Testis (tissue), 2 donors: Measurements from ENCODE around the gene CALCA.

ENCODE experiments used
- POLR2A ChIP-seq: fragments of 450-650 bp; IDR thresholded peaks from one replicate; pipeline ENCODE4 v1.6.1; 2017; ENCODE audit warnings: antibody characterized with exemption, mild to moderate bottlenecking, moderate library complexity
- TF ChIP-seq, protein P1 (sequence below), 3 experiments: fragments of 450-650 bp in 2 of 3; fragments of 200-600 bp in 1 of 3; sonication (generic) in 1 of 3; IDR thresholded peaks; one replicate each; pipeline ENCODE4 v1.5.1; 2016 to 2019; ENCODE audit warnings: antibody characterized with exemption in 3 of 3, mild to moderate bottlenecking in 2 of 3, moderate library complexity in 1 of 3

DNA sequence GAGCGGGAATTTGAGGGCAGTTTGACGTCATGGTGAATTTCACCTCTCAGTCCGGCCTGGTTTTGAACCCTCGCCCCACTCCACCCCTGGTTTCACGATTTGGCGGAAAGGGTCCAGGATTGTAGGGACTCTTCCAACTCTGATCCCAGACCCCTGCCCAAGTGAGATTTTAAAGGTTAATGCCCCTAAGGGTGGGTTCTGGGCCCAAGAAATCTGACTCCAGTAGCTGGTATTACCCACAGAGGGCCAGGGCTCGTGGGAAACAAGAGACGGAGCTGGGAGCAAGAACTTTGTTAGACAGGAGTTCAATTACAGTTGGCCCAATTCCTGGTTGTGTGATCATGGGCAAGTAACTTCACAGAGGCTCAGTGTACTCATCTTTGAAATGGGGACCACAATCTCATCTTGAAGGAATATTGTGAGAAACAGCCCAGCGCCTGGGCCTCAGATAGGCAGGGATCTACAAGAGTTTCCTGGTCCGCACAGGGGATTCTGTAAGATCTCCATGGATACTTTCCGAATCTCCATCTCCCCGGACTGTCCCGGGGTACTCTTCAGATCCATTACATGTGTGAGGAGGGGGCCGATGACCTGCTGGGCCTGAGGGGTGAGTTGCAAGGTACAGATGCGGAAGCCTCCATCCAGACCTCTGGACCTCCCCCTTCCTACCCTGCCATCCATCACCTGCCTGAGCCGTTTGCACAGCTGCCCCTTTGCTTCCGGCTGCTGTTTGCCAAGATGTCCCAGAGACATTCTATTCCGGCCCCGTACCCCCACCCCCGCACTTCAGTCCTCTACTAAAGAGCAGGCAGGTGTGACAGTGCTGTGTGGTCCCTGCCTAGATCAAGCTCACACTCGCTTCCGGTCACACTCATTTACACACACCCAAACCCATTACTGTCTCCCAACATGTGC, 687 bp upstream of the CALCA start:
- TF ChIP-seq POLR2A = no peak
- TF ChIP-seq, protein P1, sequence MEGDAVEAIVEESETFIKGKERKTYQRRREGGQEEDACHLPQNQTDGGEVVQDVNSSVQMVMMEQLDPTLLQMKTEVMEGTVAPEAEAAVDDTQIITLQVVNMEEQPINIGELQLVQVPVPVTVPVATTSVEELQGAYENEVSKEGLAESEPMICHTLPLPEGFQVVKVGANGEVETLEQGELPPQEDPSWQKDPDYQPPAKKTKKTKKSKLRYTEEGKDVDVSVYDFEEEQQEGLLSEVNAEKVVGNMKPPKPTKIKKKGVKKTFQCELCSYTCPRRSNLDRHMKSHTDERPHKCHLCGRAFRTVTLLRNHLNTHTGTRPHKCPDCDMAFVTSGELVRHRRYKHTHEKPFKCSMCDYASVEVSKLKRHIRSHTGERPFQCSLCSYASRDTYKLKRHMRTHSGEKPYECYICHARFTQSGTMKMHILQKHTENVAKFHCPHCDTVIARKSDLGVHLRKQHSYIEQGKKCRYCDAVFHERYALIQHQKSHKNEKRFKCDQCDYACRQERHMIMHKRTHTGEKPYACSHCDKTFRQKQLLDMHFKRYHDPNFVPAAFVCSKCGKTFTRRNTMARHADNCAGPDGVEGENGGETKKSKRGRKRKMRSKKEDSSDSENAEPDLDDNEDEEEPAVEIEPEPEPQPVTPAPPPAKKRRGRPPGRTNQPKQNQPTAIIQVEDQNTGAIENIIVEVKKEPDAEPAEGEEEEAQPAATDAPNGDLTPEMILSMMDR (IDR thresholded peaks at IDR 0.05) = no peak
